ENCODE results near the gene CD47.

Gene CD47

DNA sequence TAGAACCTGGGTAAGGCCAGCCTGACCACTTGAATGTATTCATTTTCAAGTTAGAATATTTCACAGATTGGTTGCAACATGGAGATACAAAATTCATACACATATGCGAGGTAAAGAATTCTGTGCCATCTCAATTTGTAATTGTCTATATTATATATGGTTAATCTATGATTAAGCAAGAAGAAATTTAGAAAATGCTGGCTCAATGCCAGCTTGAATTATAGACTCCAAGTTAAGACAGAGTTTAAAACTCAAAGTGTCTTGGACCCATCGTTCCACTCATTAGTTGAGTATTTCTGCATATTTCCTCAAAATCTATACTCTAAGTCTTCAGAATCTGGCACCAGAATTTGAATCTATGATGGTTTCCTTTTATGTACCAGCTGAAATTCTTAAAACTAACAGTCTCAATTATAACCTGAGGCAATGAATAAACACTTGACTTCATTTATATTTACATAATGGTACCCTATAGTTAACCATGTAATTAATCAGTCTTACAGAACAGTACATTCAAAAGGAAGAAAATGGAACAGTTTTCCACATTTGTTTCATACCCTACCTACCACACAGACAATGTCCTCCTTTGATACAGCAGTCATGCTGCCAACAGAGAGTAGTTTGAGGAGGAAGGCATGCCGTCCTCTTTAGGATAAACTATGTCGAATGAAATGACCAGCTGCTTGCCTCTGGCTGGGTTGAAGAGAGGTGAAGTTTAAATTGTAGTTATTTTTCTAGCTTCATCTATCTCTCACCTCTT is 95.7 kb downstream of the CD47 start:
- H3K4me3 ChIP-seq (ENCODE audit: low read depth, low read length), result no peak overlapping the region
- DNase-seq (ENCODE audit: low read depth), result no peak
- no peak for TF ChIP-seq CTCF (conservative IDR thresholded peaks at IDR 0.05; ENCODE audit: low read depth, low read length)

DNA sequence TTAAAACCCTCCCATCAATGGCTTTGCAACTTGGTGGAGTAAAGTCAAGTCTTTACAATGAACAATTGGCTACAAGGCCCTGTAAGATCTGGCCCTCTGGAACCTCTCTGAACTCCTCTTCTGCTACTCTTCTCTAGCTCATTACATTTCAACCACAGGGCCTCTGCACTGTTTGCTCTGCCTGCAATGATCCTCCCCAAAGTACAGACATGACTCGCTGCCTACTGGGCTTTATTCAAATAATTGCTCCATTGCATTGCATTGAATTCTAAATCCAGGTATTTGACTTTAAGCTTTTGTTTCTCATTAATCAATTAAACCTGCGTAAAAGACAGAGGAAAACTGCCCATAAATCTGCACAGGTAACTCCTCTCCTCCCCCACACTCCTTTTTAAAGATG is 96.7 kb downstream of the CD47 start:
- DNase-seq (ENCODE audit: low read depth), result no peak
- no peak for TF ChIP-seq CTCF (conservative IDR thresholded peaks at IDR 0.05; ENCODE audit: low read depth, low read length)
- no peak overlapping the region for H3K4me3 ChIP-seq (ENCODE audit: low read depth, low read length)

DNA sequence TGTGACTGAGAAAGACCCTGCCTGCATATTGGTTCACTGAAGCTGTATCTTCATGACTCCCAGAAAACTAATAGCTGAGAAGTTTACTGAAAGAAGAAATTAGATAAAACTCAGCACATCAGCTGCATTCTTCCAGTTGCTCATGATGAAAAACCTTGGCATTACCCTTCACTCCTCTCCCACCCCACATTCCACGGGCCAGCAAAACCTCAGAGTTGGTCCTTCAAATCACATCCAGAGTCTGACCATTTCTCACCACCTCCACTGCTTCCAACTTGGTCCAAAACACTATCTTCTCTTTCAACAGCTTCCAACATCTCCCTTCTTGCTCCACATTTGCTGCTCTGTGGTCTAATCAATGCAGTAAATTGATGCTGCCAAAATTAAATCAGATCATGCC is 97.1 kb downstream of the CD47 start:
- peak; percentile 42 for DNase-seq (ENCODE audit: low read depth)
- H3K4me3 ChIP-seq (ENCODE audit: low read depth, low read length), result no peak overlapping the region
- TF ChIP-seq CTCF (conservative IDR thresholded peaks at IDR 0.05; ENCODE audit: low read depth, low read length), result no peak
